NCI-H1048 (cell line): Measurements from ENCODE around the gene FAM118B.

Source experiments
- DNase-seq: peaks from one replicate; lab custom pipeline; 2025; lab: John Stamatoyannopoulos, UW

FAM118B gene

DNA sequence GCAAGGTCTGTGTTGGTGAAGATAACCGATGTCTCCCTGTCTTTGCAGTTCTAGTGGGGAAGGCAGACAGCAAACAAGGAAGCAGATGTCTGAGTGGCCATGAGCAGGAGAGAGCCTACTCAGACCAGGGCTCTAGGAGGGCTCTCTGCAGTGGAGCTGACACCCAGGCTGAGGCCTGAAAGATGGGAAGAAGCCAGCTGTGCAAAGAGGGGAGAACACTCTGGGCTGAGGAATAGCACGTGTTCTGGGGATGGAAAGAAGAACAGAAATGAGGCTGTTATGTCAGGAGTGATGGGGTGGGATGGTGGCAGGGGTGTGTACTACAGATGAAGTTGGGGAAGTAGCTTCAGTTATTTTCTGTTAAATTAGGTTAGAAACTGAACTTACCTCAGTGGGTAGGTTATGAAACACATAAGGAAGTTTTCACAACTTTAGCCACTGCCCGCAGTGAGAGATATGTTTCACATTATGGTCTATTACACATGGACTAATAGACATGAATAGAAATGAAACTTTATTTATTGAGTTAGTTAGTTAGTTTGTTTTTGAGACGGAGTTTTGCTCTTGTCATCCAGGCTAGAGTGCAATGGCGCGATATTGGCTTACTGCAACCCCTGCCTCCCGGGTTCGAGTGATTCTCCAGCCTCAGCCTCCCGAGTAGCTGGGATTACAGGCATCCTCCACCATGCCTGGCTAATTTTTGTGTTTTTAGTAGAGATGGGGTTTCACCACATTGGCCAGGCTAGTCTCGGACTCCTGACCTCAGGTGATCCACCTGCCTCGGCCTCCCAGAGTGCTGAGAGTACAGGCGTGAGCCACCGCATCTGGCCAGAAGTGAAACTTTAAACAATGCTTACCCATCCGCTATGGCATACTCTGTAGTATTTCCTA, 100.1 kb downstream of the FAM118B start:
- no peak for DNase-seq
